Left kidney (tissue), 2 donors: ENCODE results near the gene IFNAR2. TPM values are rescaled to one million over a fixed set of nuclear protein-coding genes. Genes with fewer than 3 reads are reported as not detected.

Experiments
- DNase-seq: peaks from one replicate; pipeline ENCODE4 v3.0.0-alpha.2; 2013
- polyA plus RNA-seq: library from polyadenylated mRNA; unstranded; fragments of 120-200 nt; gene quantifications from one replicate; pipeline ENCODE4 v1.2.1, GENCODE V29; 2013; ENCODE audit not compliant: insufficient read length

IFNAR2 gene
- polyA plus RNA-seq, 1 donor: 24.8 TPM

DNA sequence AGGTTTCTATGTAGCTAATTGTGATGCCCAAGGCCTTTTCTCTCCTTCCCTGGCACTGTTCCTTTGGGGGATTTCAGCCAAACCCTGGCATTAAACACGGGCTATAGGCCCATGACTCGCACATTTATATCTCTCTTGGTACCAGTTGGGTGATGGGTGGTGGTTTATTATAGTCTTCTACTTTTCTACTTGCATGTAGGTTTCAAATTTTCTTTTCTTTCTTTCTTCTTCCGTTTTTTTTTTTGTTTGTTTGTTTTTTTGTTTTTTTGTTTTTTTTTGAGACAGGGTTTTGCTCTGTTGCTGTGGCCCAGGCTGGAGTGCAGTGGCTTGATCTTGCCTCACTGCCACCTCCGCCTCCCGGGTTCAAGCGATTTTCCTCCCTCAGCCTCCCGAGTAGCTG, 37.5 kb downstream of the IFNAR2 start:
- no peak for DNase-seq

DNA sequence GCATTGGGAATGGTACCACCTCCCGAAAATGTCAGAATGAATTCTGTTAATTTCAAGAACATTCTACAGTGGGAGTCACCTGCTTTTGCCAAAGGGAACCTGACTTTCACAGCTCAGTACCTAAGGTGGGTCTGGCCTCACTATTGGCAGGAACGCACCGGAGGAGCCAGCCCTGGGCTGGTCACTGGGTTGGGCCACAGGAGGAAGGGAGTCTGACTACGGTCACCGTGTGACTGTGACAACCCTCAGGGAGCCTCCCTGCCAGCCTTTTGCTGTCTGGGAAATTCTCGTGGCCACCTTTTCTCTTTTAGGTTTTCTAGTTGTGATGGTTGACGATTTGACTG, 38.6 kb downstream of the IFNAR2 start:
- DNase-seq: no peak

DNA sequence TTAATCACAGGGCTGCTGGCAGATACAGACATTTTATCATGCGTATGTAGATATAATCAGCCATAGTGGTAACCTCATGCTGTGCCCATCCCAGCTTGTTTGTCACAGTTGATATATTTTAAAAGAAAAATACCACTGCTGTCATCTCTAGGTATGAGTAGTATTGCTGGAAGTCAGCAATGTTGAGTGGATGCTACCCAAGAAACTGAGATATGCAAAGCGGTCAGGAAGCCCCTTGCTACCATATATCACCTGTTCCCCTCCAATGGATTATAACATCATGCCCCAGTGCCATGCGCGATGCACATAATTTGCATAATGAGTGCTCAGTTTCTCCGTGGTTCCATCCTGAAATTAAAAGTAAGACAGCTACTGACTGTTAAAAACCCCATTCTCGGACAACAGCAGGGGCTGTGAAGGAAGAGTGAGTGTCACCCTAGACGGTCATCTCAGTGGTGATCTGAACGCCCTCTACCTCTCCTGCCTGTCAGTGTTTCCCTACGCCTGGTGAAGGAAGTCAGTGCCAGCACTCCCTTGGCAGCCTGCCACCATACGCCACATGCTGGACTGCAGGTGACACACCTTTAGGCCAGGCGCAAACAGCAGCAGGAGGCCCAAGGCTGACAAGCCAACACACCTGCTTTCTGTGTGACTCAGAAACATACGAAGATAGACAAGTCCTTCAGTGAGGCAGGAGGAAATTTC, 39.2 kb downstream of the IFNAR2 start:
- DNase-seq: no peak

DNA sequence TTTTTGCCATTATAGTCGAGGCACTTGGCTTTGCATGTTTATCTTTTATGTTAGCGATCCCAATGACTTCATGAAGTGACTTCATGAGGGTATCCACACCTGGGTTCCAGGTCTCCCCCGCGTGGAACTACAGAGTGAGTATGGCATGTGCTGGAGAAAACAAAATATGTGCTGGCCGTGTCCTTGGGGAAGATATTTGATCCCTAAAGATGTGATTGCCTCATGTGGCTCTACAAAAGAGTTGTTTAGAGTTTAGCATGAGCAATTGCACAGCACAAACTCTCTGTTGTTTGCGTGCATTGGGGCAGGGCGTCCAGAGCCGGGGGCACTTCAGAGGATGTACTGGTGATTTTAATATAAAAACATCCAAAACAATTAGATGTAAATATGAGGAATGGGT, 41.2 kb downstream of the IFNAR2 start:
- DNase-seq: no peak

DNA sequence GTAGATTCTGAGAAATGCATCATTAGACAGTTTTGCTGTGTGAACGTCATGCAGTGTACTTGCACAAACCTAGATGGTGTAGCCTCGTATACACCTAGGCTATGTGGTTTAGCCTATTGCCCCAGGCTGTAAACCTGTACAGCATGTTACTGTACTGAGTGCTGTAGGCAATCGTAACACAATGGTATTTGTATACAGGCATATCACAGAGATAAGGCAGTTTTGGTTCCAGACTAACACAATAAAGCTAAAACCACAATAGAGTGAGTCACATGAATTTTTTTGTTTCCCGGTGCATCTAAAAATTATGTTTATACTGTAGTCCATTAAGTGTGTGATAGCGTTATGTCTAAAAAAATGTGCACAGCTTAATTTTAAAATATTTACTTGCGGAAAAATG, 43.3 kb downstream of the IFNAR2 start:
- DNase-seq: no peak

DNA sequence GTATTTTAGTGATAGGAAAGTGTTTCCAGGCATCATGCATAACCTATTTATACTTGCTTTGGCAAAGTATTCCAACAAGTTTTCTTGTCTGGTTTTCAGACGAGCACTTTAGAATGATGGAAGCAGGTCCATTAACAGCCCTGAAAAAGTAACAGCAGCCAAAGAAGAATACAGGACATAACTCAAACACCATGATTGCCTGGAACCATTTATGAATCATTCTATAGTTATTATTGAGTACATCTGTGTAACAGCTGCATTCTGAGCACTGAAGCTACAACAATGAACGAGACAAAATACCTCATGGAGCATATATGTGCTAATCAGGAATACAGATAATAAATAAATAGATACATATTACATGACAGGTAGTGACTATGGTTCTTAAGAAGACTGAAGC, 49.0 kb downstream of the IFNAR2 start:
- no peak for DNase-seq

DNA sequence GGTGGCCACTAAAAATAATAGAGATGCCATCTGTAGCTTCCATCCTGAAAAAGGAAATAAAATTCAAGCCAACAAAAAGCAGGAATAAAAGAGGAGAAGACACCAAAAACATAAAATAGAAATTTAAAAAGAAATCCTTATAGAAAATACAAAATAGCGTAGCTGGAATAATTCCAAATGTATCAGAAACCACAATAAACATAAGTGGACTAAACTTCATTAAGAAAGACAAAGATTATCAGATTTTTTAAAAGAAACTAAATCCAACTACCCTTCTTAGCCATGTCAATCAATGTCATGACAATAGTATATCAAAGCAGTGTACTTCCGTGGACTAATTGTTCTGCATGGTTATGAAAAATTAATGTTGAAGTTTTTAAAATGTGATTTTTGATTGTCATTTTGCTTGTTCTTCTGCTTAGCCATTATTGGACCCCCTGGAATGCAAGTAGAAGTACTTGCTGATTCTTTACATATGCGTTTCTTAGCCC, 49.6 kb downstream of the IFNAR2 start:
- no peak for DNase-seq

Other genes with a start within 250 kb of the IFNAR2 start
- gene OLIG2, start 204.0 kb upstream of the IFNAR2 start, polyA plus RNA-seq: not detected
- gene OLIG1, start 159.8 kb upstream of the IFNAR2 start, polyA plus RNA-seq: 0.15 TPM
- gene IL10RB, start 36.4 kb downstream of the IFNAR2 start, polyA plus RNA-seq: 28.7 TPM
- 38.1 TPM for gene IFNAR1, start 95.0 kb downstream of the IFNAR2 start, polyA plus RNA-seq
- 82.2 TPM for gene IFNGR2, start 173.5 kb downstream of the IFNAR2 start, polyA plus RNA-seq